Astrocyte (in vitro differentiated cells and primary cell): ENCODE results near the gene IL12RB1. TPM values are rescaled to one million over a fixed set of nuclear protein-coding genes. Genes with fewer than 3 reads are reported as not detected.
A peak's percentile ranks its signal among the peaks of the same experiment; 100 is the strongest.

Experiments
- DNase-seq: peaks from one replicate; pipeline ENCODE4 v3.0.0-alpha.2; 2010; ENCODE audit warnings: low read depth
- FAIRE-seq: peaks from 2 replicates; lab custom pipeline; 2011; peaks lifted over from hg19 to GRCh38; lab: Jason Lieb, UNC
- H2AFZ ChIP-seq: 2 replicates; pipeline ENCODE4 v1.6.0; 2012; ENCODE audit warnings: low read depth, low read length, inconsistent platforms
- H3K27ac ChIP-seq: 2 replicates; pipeline ENCODE4 v1.5.1; 2011; ENCODE audit warnings: low read depth, low read length, inconsistent platforms
- H3K27me3 ChIP-seq: 2 replicates; pipeline ENCODE4 v1.6.0; 2011; ENCODE audit warnings: low read length, inconsistent platforms; ENCODE audit not compliant: insufficient read depth
- H3K36me3 ChIP-seq: 2 replicates; pipeline ENCODE4 v1.5.1; 2011; ENCODE audit warnings: low read length, inconsistent platforms; ENCODE audit not compliant: insufficient read depth
- H3K4me1 ChIP-seq: 2 replicates; pipeline ENCODE4 v1.5.1; 2011; ENCODE audit warnings: low read length, inconsistent platforms; ENCODE audit not compliant: insufficient read depth
- H3K4me2 ChIP-seq: 2 replicates; pipeline ENCODE4 v1.6.0; 2012; ENCODE audit warnings: low read length, inconsistent platforms
- H3K4me3 ChIP-seq: 2 replicates; pipeline ENCODE4 v1.5.1; 2011; ENCODE audit warnings: low read depth, mild to moderate bottlenecking, low read length, inconsistent platforms; ENCODE audit not compliant: insufficient read depth
- H3K79me2 ChIP-seq: 2 replicates; pipeline ENCODE4 v1.6.0; 2012; ENCODE audit warnings: mild to moderate bottlenecking, low read length, inconsistent platforms; ENCODE audit not compliant: insufficient read depth
- H3K9ac ChIP-seq: 2 replicates; pipeline ENCODE4 v1.6.0; 2012; ENCODE audit warnings: mild to moderate bottlenecking, low read length, inconsistent platforms
- H3K9me3 ChIP-seq: 2 replicates; pipeline ENCODE4 v1.5.1; 2012; ENCODE audit warnings: low read depth, mild to moderate bottlenecking, low read length, inconsistent platforms; ENCODE audit not compliant: insufficient read depth
- H4K20me1 ChIP-seq: 2 replicates; pipeline ENCODE4 v1.6.0; 2012; ENCODE audit warnings: low read length, inconsistent platforms; ENCODE audit not compliant: insufficient read depth
- H3K27ac Mint-ChIP-seq: one replicate; pipeline ENCODE4 v1.8.0; 2021; ENCODE audit warnings: mild to moderate bottlenecking, mixed read lengths; ENCODE audit not compliant: unreplicated experiment
- H3K27me3 Mint-ChIP-seq: one replicate; pipeline ENCODE4 v1.8.0; 2021; ENCODE audit warnings: low read depth, mixed read lengths; ENCODE audit not compliant: unreplicated experiment
- H3K36me3 Mint-ChIP-seq: one replicate; pipeline ENCODE4 v1.8.0; 2021; ENCODE audit warnings: low read depth, mixed read lengths; ENCODE audit not compliant: unreplicated experiment
- H3K4me1 Mint-ChIP-seq: one replicate; pipeline ENCODE4 v1.8.0; 2021; ENCODE audit warnings: low read depth, mixed read lengths; ENCODE audit not compliant: unreplicated experiment
- H3K4me3 Mint-ChIP-seq: one replicate; pipeline ENCODE4 v1.8.0; 2021; ENCODE audit warnings: mild to moderate bottlenecking, moderate library complexity, mixed read lengths; ENCODE audit not compliant: unreplicated experiment
- H3K9me3 Mint-ChIP-seq: one replicate; pipeline ENCODE4 v1.8.0; 2021; ENCODE audit warnings: mild to moderate bottlenecking, mixed read lengths; ENCODE audit not compliant: unreplicated experiment
- CTCF ChIP-seq: IDR thresholded peaks from 2 replicates; pipeline ENCODE4 v1.5.1; 2011; ENCODE audit warnings: low read depth, mild to moderate bottlenecking, inconsistent platforms, low read length, moderate library complexity; ENCODE audit not compliant: insufficient read depth
- EZH2 ChIP-seq: IDR thresholded peaks from 2 replicates; pipeline ENCODE4 v1.6.1; 2012; ENCODE audit warnings: mild to moderate bottlenecking, low read length, inconsistent platforms; ENCODE audit not compliant: insufficient read depth
- total RNA-seq: library from RNA; stranded (reverse); gene quantifications from 2 replicates; pipeline ENCODE4 v1.2.1, GENCODE V29; 2021

IL12RB1 gene
- total RNA-seq, 1 donor from 2014 or later = 0.07 TPM

GRCh38 chr19:18120127-18120526, 33.4 kb upstream of the IL12RB1 start:
- Histone ChIP-seq H3K9ac (no peak overlapping the region), H3K4me2 (no peak overlapping the region), H3K36me3 (no peaks in the 10 kb centered on the region), H3K27ac (no peak overlapping the region), H3K4me1 (peaks cover 12% of the 10 kb centered on the region), H3K79me2 (peaks cover 4% of the 10 kb centered on the region), H2AFZ (no peak overlapping the region), H3K27me3 (no peaks in the 10 kb centered on the region), H3K9me3 (no peaks in the 10 kb centered on the region), H4K20me1 (peaks cover 11% of the 10 kb centered on the region), H3K4me3 (no peak overlapping the region)
- no peak for TF ChIP-seq CTCF
- no peak for TF ChIP-seq EZH2
- H3K27ac Mint-ChIP-seq = no peak overlapping the region
- H3K4me1 Mint-ChIP-seq = peaks cover 2% of the 10 kb centered on the region
- peaks cover 3% of the 10 kb centered on the region for H3K27me3 Mint-ChIP-seq
- FAIRE-seq (no peak), DNase-seq (no peak)
- H3K4me3 Mint-ChIP-seq = no peak overlapping the region
- peaks cover 17% of the 10 kb centered on the region for H3K36me3 Mint-ChIP-seq
- no peaks in the 10 kb centered on the region for H3K9me3 Mint-ChIP-seq

- peaks cover 4% of the 10 kb centered on the region for H3K79me2 ChIP-seq
- H2AFZ ChIP-seq = no peak overlapping the region
- Mint-ChIP-seq H3K27ac (no peak overlapping the region), H3K9me3 (no peaks in the 10 kb centered on the region), H3K4me3 (no peak overlapping the region), H3K4me1 (peaks cover 2% of the 10 kb centered on the region), H3K36me3 (peaks cover 17% of the 10 kb centered on the region), H3K27me3 (peaks cover 3% of the 10 kb centered on the region)
- H3K27me3 ChIP-seq = no peaks in the 10 kb centered on the region
- H3K27ac ChIP-seq = no peak overlapping the region
- H3K9me3 ChIP-seq = no peaks in the 10 kb centered on the region
- peaks cover 12% of the 10 kb centered on the region for H3K4me1 ChIP-seq
- H3K9ac ChIP-seq = no peak overlapping the region
- no peak overlapping the region for H3K4me3 ChIP-seq
- no peak for FAIRE-seq
- TF ChIP-seq CTCF = no peak
- TF ChIP-seq EZH2 = no peak
- no peaks in the 10 kb centered on the region for H3K36me3 ChIP-seq
- no peak overlapping the region for H3K4me2 ChIP-seq
- H4K20me1 ChIP-seq = peaks cover 11% of the 10 kb centered on the region
- no peak for DNase-seq
These were observed 33.0 kb upstream of the IL12RB1 start for GRCh38 chr19:18119717-18120105.

GRCh38 chr19:18119013-18119716, 32.4 kb upstream of the IL12RB1 start:
- H3K4me2 ChIP-seq = peak overlapping the region; percentile 97

More at GRCh38 chr19:18119013-18119716, 32.4 kb upstream of the IL12RB1 start:
- Mint-ChIP-seq H3K27me3 (peaks cover 3% of the 10 kb centered on the region), H3K27ac (no peak overlapping the region), H3K36me3 (peaks cover 13% of the 10 kb centered on the region), H3K4me1 (peaks cover 2% of the 10 kb centered on the region), H3K9me3 (no peaks in the 10 kb centered on the region), H3K4me3 (peak overlapping the region; percentile 80)
- Histone ChIP-seq H3K79me2 (peaks cover 4% of the 10 kb centered on the region), H2AFZ (no peak overlapping the region), H3K36me3 (no peaks in the 10 kb centered on the region), H3K4me1 (peaks cover 12% of the 10 kb centered on the region), H3K9ac (peak overlapping the region; percentile 79), H3K27ac (no peak overlapping the region), H3K27me3 (no peaks in the 10 kb centered on the region), H4K20me1 (peaks cover 11% of the 10 kb centered on the region), H3K4me3 (peak overlapping the region; percentile 67), H3K9me3 (no peaks in the 10 kb centered on the region)
- TF ChIP-seq EZH2 (no peak), CTCF (no peak)
- FAIRE-seq (no peak), DNase-seq (no peak)
